Measurements from ENCODE around the gene COX10. TPM values are rescaled to one million over a fixed set of nuclear protein-coding genes. Genes with fewer than 3 reads are reported as not detected.

Gene COX10
- total and polyA plus RNA-seq, 2 experiments from 2014 or later = 13.9 to 18.5 TPM

DNA sequence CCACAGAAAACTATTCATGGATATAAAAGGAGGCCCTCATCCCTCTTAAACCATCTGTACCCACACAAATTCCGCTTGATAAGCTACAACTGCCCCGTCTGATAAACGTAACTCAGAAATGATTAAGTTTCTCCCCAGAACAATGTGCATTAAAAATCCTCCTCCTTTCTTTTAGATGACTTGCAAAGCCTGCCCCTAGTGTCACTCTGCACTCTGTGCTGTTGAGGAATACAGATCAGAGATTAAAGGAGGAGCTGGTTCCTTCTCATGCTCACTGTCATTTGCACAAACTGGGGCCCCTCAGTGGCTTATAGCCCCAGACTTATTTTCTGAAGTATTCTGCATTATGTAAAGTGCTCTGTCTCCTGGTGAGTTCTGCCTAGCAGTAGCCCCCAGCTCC, 134.1 kb downstream of the COX10 start:
- no peak overlapping the region for H3K9ac ChIP-seq
- H3K9me2 ChIP-seq (ENCODE audit: insufficient read depth) = no peaks in the 10 kb centered on the region
- no peak overlapping the region for H2AFZ ChIP-seq
- in situ Hi-C loops (cut with MboI) = no loop called here
- no peak overlapping the region for H3K27ac ChIP-seq
- peaks cover 7% of the 10 kb centered on the region; the same call in 1 of the 2 replicates for H3K4me1 ChIP-seq (ENCODE audit: insufficient read depth)
- no peak overlapping the region for H3K4me3 ChIP-seq
- H3K79me2 ChIP-seq (ENCODE audit: insufficient read depth) = no peaks in the 10 kb centered on the region
- H3K9me3 ChIP-seq (ENCODE audit: low read depth) = no peaks in the 10 kb centered on the region
- TF ChIP-seq EZH2phosphoT487 (IDR thresholded peaks at IDR 0.05; ENCODE audit: insufficient read depth, low read depth) (no peak), EZH2 (IDR thresholded peaks at IDR 0.05; ENCODE audit: insufficient read depth, poor library complexity, severe bottlenecking) (no peak)
- H4K20me1 ChIP-seq (ENCODE audit: insufficient read depth) = no peaks in the 10 kb centered on the region
- H3K27me3 ChIP-seq (replicated peaks; ENCODE audit: insufficient read depth) = no peaks in the 10 kb centered on the region
- no peak overlapping the region for H3K4me2 ChIP-seq (ENCODE audit: unreplicated experiment)
- peak; percentile 26 for DNase-seq
- H3K36me3 ChIP-seq (ENCODE audit: low read depth) = no peaks in the 10 kb centered on the region; the same call in 1 of the 2 replicates
- 96% methylated on average over 3 of the region's 3 CpGs for WGBS, 2 experiments (ENCODE audit: low coverage in 1 of 2, low lambda C conversion rate in 2 of 2, missing lambda C conversion rate in 2 of 2)
- no peaks in the 10 kb centered on the region for H3F3A ChIP-seq (ENCODE audit: insufficient read depth)

DNA sequence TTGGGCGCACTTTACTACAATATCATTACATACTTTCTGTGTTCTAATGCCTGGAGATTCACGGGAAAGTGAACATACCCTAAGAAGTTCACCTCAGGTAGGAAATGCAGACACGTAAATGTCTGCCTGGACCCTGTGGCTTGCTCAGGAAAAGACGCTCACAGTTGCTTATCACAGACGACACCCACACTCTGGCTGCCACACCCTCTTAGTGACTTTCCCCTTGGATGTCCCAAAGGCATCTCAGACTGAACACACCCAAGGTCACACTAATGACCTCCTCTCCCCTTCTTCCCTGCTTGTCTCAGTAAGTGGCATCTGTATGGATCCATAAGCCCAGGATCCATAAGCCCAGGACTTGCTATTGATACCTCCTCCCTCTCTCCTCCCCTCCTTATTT, 134.8 kb downstream of the COX10 start:
- H3K4me2 ChIP-seq (ENCODE audit: unreplicated experiment) = no peak overlapping the region
- TF ChIP-seq EZH2 (IDR thresholded peaks at IDR 0.05; ENCODE audit: insufficient read depth, poor library complexity, severe bottlenecking) (no peak), EZH2phosphoT487 (IDR thresholded peaks at IDR 0.05; ENCODE audit: insufficient read depth, low read depth) (no peak)
- H3K27ac ChIP-seq = no peak overlapping the region
- H3K9me2 ChIP-seq (ENCODE audit: insufficient read depth) = no peaks in the 10 kb centered on the region
- H3F3A ChIP-seq (ENCODE audit: insufficient read depth) = no peaks in the 10 kb centered on the region
- H3K27me3 ChIP-seq (replicated peaks; ENCODE audit: insufficient read depth) = no peaks in the 10 kb centered on the region
- in situ Hi-C loops (cut with MboI) = no loop called here
- no peak overlapping the region for H3K9ac ChIP-seq
- H3K4me1 ChIP-seq (ENCODE audit: insufficient read depth) = peaks cover 7% of the 10 kb centered on the region; the same call in 1 of the 2 replicates
- no peaks in the 10 kb centered on the region for H4K20me1 ChIP-seq (ENCODE audit: insufficient read depth)
- no peaks in the 10 kb centered on the region; the same call in 1 of the 2 replicates for H3K36me3 ChIP-seq (ENCODE audit: low read depth)
- no peaks in the 10 kb centered on the region for H3K9me3 ChIP-seq (ENCODE audit: low read depth)
- no peak for DNase-seq
- H2AFZ ChIP-seq = no peak overlapping the region
- H3K79me2 ChIP-seq (ENCODE audit: insufficient read depth) = no peaks in the 10 kb centered on the region
- 73 to 79% methylated on average over 5 of the region's 5 CpGs for WGBS, 2 experiments (ENCODE audit: low coverage in 1 of 2, low lambda C conversion rate in 2 of 2, missing lambda C conversion rate in 2 of 2)
- H3K4me3 ChIP-seq = no peak overlapping the region

DNA sequence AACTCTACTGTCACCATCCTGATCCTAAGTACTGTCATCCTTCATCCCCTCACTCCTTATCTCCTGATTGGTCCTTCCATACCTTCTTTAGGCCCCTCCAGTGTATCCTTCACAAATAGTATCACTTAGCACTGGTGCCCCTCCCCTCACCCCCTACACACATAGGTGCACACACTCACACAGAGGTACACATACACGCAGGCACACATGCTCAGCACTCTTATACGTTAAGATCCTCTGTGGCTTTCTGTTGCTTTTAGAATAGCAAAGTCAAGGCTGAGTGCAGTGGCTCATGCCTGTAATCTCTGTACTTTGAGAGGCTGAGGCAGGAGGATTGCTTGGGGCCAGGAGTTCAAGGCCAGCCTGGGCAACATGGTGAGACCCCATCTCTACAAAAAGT, 135.2 kb downstream of the COX10 start:
- Histone ChIP-seq H3K4me3 (no peak overlapping the region), H3K36me3 (ENCODE audit: low read depth) (no peaks in the 10 kb centered on the region; the same call in 1 of the 2 replicates), H3K4me1 (ENCODE audit: insufficient read depth) (peaks cover 7% of the 10 kb centered on the region; the same call in 1 of the 2 replicates), H3K9me2 (ENCODE audit: insufficient read depth) (no peaks in the 10 kb centered on the region), H3K27ac (no peak overlapping the region), H2AFZ (no peak overlapping the region), H4K20me1 (ENCODE audit: insufficient read depth) (no peaks in the 10 kb centered on the region), H3K79me2 (ENCODE audit: insufficient read depth) (no peaks in the 10 kb centered on the region), H3K9ac (no peak overlapping the region), H3K9me3 (ENCODE audit: low read depth) (no peaks in the 10 kb centered on the region), H3K4me2 (ENCODE audit: unreplicated experiment) (no peak overlapping the region), H3K27me3 (replicated peaks; ENCODE audit: insufficient read depth) (no peaks in the 10 kb centered on the region), H3F3A (ENCODE audit: insufficient read depth) (no peaks in the 10 kb centered on the region)
- in situ Hi-C loops (cut with MboI) = no loop called here
- no peak for DNase-seq
- TF ChIP-seq EZH2 (IDR thresholded peaks at IDR 0.05; ENCODE audit: insufficient read depth, poor library complexity, severe bottlenecking) (no peak), EZH2phosphoT487 (IDR thresholded peaks at IDR 0.05; ENCODE audit: insufficient read depth, low read depth) (no peak)
- 96 to 100% methylated on average over 2 of the region's 2 CpGs for WGBS, 2 experiments (ENCODE audit: low coverage in 1 of 2, low lambda C conversion rate in 2 of 2, missing lambda C conversion rate in 2 of 2)

DNA sequence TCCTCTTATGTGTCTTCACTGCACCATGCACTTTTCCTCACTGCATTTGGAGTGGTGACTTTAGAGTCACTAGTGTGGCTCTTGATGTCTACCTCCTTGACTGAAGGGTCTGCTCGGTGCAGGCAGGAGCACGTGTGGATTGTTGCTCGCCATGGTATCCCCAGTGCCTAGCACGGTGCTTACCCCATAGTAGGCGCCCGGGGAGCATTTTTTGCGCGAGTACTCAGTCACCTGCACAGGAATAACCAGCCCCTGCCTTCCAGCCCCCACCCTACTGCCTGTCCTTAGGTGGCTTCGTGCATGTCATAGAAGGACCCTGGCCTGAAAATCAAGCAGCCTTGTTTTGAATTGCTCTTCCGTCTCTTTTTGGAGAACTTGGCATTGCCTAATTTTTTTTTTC, 136.1 kb downstream of the COX10 start:
- no peak overlapping the region for H3K4me2 ChIP-seq (ENCODE audit: unreplicated experiment)
- in situ Hi-C loops (cut with MboI) = no loop called here
- TF ChIP-seq EZH2phosphoT487 (IDR thresholded peaks at IDR 0.05; ENCODE audit: insufficient read depth, low read depth) = no peak

More for the DNA sequence above, 136.1 kb downstream of the COX10 start:
- 99% methylated on average over 10 of the region's 10 CpGs for WGBS, 2 experiments (ENCODE audit: low coverage in 1 of 2, low lambda C conversion rate in 2 of 2, missing lambda C conversion rate in 2 of 2)
- Histone ChIP-seq H3F3A (ENCODE audit: insufficient read depth) (no peaks in the 10 kb centered on the region), H3K36me3 (ENCODE audit: low read depth) (no peaks in the 10 kb centered on the region; the same call in 1 of the 2 replicates), H3K27me3 (replicated peaks; ENCODE audit: insufficient read depth) (no peaks in the 10 kb centered on the region), H3K9me2 (ENCODE audit: insufficient read depth) (no peaks in the 10 kb centered on the region), H4K20me1 (ENCODE audit: insufficient read depth) (no peaks in the 10 kb centered on the region), H2AFZ (no peak overlapping the region), H3K9ac (no peak overlapping the region), H3K4me3 (no peak overlapping the region), H3K4me1 (ENCODE audit: insufficient read depth) (peaks cover 7% of the 10 kb centered on the region; the same call in 1 of the 2 replicates), H3K9me3 (ENCODE audit: low read depth) (no peaks in the 10 kb centered on the region), H3K79me2 (ENCODE audit: insufficient read depth) (no peaks in the 10 kb centered on the region), H3K27ac (no peak overlapping the region)
- no peak for DNase-seq

Data from GM23248 (cell line).